Panc1 (cell line): ENCODE measurements around the gene PDP2.

ENCODE experiments used
- POLR2AphosphoS5 ChIP-seq: IDR thresholded peaks from 2 replicates; pipeline ENCODE4 v1.6.1; 2012; ENCODE audit warnings: mild to moderate bottlenecking, low read depth, low read length, moderate library complexity
- SIN3A ChIP-seq: IDR thresholded peaks from 2 replicates; pipeline ENCODE4 v1.6.1; 2012; ENCODE audit warnings: low read depth, mild to moderate bottlenecking, low read length, moderate library complexity, borderline replicate concordance; ENCODE audit not compliant: insufficient read depth
- TF ChIP-seq, protein P1 (sequence below): fragments of 450-650 bp; IDR thresholded peaks from 2 replicates; pipeline ENCODE4 v1.5.1; 2017; ENCODE audit warnings: mild to moderate bottlenecking

DNA sequence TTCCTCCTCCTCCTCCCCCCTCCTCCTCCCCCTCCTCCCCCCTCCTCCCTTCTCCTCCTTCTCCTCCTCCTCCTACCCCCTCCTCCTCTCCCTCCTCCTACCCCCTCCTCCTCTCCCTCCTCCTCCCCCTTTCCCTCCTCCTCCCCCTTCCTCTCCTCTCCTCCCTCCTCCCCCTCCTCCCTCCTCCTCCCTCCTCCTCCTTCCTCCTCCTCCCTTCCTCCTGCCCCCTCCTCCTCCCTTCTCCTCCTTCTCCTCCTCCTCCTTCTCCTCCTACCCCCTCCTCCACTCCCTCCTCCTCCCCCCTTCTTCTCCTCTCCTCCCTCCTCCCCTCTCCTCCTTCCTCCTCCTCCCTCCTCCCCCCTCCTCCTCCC is 6.6 kb upstream of the PDP2 start:
- TF ChIP-seq, protein P1, sequence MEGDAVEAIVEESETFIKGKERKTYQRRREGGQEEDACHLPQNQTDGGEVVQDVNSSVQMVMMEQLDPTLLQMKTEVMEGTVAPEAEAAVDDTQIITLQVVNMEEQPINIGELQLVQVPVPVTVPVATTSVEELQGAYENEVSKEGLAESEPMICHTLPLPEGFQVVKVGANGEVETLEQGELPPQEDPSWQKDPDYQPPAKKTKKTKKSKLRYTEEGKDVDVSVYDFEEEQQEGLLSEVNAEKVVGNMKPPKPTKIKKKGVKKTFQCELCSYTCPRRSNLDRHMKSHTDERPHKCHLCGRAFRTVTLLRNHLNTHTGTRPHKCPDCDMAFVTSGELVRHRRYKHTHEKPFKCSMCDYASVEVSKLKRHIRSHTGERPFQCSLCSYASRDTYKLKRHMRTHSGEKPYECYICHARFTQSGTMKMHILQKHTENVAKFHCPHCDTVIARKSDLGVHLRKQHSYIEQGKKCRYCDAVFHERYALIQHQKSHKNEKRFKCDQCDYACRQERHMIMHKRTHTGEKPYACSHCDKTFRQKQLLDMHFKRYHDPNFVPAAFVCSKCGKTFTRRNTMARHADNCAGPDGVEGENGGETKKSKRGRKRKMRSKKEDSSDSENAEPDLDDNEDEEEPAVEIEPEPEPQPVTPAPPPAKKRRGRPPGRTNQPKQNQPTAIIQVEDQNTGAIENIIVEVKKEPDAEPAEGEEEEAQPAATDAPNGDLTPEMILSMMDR, result no peak
- no peak for TF ChIP-seq POLR2AphosphoS5
- no peak for TF ChIP-seq SIN3A
